Amniotic stem cell (primary cell): Measurements from ENCODE around the gene PTGDR2.

ENCODE experiments used
- DNase-seq: peaks from one replicate; lab custom pipeline; 2025; lab: John Stamatoyannopoulos, UW

Gene PTGDR2

GRCh38 chr11:60809691-60810090 is 46.1 kb downstream of the PTGDR2 start:
- no peak for DNase-seq

- no peak for DNase-seq
Observed at GRCh38 chr11:60809249-60809648, 46.5 kb downstream of the PTGDR2 start.

- DNase-seq = no peak
Observed at GRCh38 chr11:60803273-60803936, 52.3 kb downstream of the PTGDR2 start.

- DNase-seq = no peak
Observed at GRCh38 chr11:60801194-60801593, 54.6 kb downstream of the PTGDR2 start.
